Upper lobe of left lung (tissue), 4 donors: Measurements from ENCODE around the gene HS3ST3A1.

ENCODE experiments used
- EP300 ChIP-seq, 4 donors: sonication (generic); formaldehyde crosslinking; IDR thresholded peaks; one replicate each; pipeline ENCODE4 v1.5.1; 2017; ENCODE audit warnings: antibody characterized with exemption in 4 of 4, control low read depth in 2 of 4
- POLR2A ChIP-seq, 4 donors: fragments of 450-650 bp; IDR thresholded peaks; one replicate each; pipeline ENCODE4 v1.5.1; 2016 to 2017; ENCODE audit warnings: antibody characterized with exemption in 4 of 4, mild to moderate bottlenecking in 2 of 4
- POLR2AphosphoS5 ChIP-seq, 2 donors: sonication (generic); formaldehyde crosslinking; IDR thresholded peaks; one replicate each; pipeline ENCODE4 v1.5.1; 2017; ENCODE audit warnings: antibody characterized with exemption in 2 of 2
- TF ChIP-seq, protein P1 (sequence below), 6 experiments: fragments of 450-650 bp in 4 of 6; fragments of 200-600 bp in 2 of 6; sonication (generic) in 2 of 6; IDR thresholded peaks; one replicate each; pipeline ENCODE4 v1.5.1; 2016 to 2019; ENCODE audit warnings: antibody characterized with exemption in 6 of 6

- TF ChIP-seq, protein P1, sequence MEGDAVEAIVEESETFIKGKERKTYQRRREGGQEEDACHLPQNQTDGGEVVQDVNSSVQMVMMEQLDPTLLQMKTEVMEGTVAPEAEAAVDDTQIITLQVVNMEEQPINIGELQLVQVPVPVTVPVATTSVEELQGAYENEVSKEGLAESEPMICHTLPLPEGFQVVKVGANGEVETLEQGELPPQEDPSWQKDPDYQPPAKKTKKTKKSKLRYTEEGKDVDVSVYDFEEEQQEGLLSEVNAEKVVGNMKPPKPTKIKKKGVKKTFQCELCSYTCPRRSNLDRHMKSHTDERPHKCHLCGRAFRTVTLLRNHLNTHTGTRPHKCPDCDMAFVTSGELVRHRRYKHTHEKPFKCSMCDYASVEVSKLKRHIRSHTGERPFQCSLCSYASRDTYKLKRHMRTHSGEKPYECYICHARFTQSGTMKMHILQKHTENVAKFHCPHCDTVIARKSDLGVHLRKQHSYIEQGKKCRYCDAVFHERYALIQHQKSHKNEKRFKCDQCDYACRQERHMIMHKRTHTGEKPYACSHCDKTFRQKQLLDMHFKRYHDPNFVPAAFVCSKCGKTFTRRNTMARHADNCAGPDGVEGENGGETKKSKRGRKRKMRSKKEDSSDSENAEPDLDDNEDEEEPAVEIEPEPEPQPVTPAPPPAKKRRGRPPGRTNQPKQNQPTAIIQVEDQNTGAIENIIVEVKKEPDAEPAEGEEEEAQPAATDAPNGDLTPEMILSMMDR (IDR thresholded peaks at IDR 0.05): no peak
- TF ChIP-seq EP300 (IDR thresholded peaks at IDR 0.05): no peak
- TF ChIP-seq POLR2AphosphoS5 (IDR thresholded peaks at IDR 0.05): peak in 1 of 2 donors; percentile 32
- TF ChIP-seq POLR2A (IDR thresholded peaks at IDR 0.05): no peak
Measured at GRCh38 chr17:13650096-13650675, 48.5 kb upstream of the HS3ST3A1 start.
